ENCODE data around the gene OXT.

DNA sequence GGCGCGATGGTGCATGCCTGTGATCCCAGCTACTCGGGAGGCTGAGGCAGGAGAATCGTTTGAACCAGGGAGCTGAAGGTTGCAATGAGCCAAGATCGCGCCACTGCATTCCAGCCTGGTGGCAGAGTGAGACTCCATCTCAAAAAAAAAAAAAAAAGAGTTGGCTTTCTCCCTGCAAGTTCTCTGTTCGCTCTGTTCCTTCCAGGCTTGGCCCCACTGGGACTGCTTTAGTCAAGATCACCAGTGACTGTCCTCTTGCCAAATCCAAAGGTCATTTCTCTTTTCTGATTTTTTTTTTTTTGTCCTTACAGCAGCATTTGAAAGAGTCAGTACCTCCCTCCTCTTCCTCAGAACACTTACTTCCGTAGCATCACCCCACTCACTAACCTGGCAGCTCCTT is 38.8 kb upstream of the OXT start:
- TF ChIP-seq EZH2 (IDR thresholded peaks at IDR 0.05; ENCODE audit: borderline replicate concordance, insufficient read depth, low read depth, low read length, poor library complexity, severe bottlenecking): no peak
- TF ChIP-seq, protein P1, sequence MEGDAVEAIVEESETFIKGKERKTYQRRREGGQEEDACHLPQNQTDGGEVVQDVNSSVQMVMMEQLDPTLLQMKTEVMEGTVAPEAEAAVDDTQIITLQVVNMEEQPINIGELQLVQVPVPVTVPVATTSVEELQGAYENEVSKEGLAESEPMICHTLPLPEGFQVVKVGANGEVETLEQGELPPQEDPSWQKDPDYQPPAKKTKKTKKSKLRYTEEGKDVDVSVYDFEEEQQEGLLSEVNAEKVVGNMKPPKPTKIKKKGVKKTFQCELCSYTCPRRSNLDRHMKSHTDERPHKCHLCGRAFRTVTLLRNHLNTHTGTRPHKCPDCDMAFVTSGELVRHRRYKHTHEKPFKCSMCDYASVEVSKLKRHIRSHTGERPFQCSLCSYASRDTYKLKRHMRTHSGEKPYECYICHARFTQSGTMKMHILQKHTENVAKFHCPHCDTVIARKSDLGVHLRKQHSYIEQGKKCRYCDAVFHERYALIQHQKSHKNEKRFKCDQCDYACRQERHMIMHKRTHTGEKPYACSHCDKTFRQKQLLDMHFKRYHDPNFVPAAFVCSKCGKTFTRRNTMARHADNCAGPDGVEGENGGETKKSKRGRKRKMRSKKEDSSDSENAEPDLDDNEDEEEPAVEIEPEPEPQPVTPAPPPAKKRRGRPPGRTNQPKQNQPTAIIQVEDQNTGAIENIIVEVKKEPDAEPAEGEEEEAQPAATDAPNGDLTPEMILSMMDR (IDR thresholded peaks at IDR 0.05): no peak

All from B cell (primary cell).